ENCODE results near the gene RPGRIP1.

Gene RPGRIP1

DNA sequence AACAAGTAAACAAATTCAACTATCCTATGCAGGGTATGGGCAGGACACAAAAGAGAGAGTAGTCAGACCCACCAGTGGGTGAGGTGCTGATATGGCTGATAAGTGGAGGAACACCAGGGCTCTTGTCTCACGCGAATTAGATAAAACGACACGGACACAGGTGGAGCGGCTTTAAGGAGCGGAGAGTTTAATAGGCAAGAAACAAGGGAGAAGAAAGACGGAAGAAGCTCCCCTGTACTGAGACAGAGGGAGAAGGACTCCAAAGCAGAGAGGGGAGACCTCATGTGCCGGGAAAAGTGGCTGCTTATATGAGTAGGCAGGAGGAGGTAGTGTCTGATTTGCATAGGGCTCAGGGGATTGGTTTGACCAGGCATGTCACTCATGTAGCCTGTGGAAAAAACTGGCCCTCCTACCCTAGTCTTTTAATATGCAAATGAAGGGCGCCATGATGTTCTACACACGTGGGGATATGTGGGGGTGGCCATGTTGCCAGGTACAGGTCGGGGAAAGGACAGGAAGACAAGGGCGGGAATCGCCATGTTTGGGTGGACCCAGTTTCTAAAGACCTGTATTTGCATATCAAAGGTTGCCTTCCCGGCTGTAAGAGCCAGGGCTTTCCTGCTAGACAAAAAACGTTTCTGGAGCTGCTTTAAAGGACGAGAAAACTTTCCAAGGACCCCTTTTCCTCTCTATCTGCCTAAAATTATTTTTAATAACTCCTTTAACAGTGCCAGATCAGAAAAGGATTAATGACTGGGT is 28.8 kb downstream of the RPGRIP1 start (continued):
- TF ChIP-seq BCL11B (tag by site-specific recombination; IDR thresholded peaks at IDR 0.05; ENCODE audit: low read depth) (no peak), ZSCAN16 (tag by site-specific recombination; IDR thresholded peaks at IDR 0.05) (no peak), KLF16 (tag by site-specific recombination; IDR thresholded peaks at IDR 0.05) (peak; percentile 53), ZNF664 (tag by site-specific recombination; IDR thresholded peaks at IDR 0.05) (no peak), ZNF585B (tag by site-specific recombination; IDR thresholded peaks at IDR 0.05) (no peak), ZNF433 (tag by site-specific recombination; IDR thresholded peaks at IDR 0.05; ENCODE audit: low read depth) (no peak), KLF10 (tag by site-specific recombination; IDR thresholded peaks at IDR 0.05) (peak; percentile 19; the same call in 1 of the 2 replicates), KLF7 (tag by site-specific recombination; IDR thresholded peaks at IDR 0.05; ENCODE audit: borderline replicate concordance) (no peak), ZNF830 (tag by site-specific recombination; IDR thresholded peaks at IDR 0.05; ENCODE audit: low read depth) (no peak), ZNF701 (tag by site-specific recombination; IDR thresholded peaks at IDR 0.05) (no peak), ZNF266 (tag by site-specific recombination; IDR thresholded peaks at IDR 0.05; ENCODE audit: low read depth) (no peak), GLIS2 (tag by site-specific recombination; IDR thresholded peaks at IDR 0.05) (no peak), ZBTB17 (tag by site-specific recombination; IDR thresholded peaks at IDR 0.05) (peak; percentile 37; the same call in 1 of the 2 replicates), ZNF366 (tag by site-specific recombination; conservative IDR thresholded peaks at IDR 0.05) (peak; percentile 78), ZEB2 (tag by site-specific recombination; IDR thresholded peaks at IDR 0.05) (peak; percentile 28; the same call in 1 of the 2 replicates), ZNF121 (tag by site-specific recombination; IDR thresholded peaks at IDR 0.05) (no peak), ZNF157 (tag by site-specific recombination; IDR thresholded peaks at IDR 0.05) (no peak), ZNF571 (tag by site-specific recombination; IDR thresholded peaks at IDR 0.05) (no peak), ZNF112 (tag by site-specific recombination; IDR thresholded peaks at IDR 0.05) (no peak), MZF1 (tag by site-specific recombination; IDR thresholded peaks at IDR 0.05; ENCODE audit: borderline replicate concordance) (no peak), ZNF629 (tag by site-specific recombination; IDR thresholded peaks at IDR 0.05) (no peak), EGR2 (tag by site-specific recombination; IDR thresholded peaks at IDR 0.05; ENCODE audit: low read depth) (no peak; the same call in 1 of the 2 replicates), WT1 (tag by site-specific recombination; IDR thresholded peaks at IDR 0.05) (no peak), ZNF423 (tag by site-specific recombination; IDR thresholded peaks at IDR 0.05) (no peak)
- TF ChIP-seq, protein P1, sequence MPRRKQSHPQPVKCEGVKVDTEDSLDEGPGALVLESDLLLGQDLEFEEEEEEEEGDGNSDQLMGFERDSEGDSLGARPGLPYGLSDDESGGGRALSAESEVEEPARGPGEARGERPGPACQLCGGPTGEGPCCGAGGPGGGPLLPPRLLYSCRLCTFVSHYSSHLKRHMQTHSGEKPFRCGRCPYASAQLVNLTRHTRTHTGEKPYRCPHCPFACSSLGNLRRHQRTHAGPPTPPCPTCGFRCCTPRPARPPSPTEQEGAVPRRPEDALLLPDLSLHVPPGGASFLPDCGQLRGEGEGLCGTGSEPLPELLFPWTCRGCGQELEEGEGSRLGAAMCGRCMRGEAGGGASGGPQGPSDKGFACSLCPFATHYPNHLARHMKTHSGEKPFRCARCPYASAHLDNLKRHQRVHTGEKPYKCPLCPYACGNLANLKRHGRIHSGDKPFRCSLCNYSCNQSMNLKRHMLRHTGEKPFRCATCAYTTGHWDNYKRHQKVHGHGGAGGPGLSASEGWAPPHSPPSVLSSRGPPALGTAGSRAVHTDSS (tag by site-specific recombination; IDR thresholded peaks at IDR 0.05): no peak
- TF ChIP-seq, protein P2, sequence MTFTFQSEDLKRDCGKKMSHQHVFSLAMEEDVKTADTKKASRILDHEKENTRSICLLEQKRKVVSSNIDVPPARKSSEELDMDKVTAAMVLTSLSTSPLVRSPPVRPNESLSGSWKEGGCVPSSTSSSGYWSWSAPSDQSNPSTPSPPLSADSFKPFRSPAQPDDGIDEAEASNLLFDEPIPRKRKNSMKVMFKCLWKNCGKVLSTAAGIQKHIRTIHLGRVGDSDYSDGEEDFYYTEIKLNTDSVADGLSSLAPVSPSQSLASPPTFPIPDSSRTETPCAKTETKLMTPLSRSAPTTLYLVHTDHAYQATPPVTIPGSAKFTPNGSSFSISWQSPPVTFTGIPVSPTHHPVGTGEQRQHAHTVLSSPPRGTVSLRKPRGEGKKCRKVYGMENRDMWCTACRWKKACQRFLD (tag by site-specific recombination; IDR thresholded peaks at IDR 0.05): no peak
- TF ChIP-seq, protein P3, sequence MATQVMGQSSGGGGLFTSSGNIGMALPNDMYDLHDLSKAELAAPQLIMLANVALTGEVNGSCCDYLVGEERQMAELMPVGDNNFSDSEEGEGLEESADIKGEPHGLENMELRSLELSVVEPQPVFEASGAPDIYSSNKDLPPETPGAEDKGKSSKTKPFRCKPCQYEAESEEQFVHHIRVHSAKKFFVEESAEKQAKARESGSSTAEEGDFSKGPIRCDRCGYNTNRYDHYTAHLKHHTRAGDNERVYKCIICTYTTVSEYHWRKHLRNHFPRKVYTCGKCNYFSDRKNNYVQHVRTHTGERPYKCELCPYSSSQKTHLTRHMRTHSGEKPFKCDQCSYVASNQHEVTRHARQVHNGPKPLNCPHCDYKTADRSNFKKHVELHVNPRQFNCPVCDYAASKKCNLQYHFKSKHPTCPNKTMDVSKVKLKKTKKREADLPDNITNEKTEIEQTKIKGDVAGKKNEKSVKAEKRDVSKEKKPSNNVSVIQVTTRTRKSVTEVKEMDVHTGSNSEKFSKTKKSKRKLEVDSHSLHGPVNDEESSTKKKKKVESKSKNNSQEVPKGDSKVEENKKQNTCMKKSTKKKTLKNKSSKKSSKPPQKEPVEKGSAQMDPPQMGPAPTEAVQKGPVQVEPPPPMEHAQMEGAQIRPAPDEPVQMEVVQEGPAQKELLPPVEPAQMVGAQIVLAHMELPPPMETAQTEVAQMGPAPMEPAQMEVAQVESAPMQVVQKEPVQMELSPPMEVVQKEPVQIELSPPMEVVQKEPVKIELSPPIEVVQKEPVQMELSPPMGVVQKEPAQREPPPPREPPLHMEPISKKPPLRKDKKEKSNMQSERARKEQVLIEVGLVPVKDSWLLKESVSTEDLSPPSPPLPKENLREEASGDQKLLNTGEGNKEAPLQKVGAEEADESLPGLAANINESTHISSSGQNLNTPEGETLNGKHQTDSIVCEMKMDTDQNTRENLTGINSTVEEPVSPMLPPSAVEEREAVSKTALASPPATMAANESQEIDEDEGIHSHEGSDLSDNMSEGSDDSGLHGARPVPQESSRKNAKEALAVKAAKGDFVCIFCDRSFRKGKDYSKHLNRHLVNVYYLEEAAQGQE (tag by site-specific recombination; IDR thresholded peaks at IDR 0.05): peak; percentile 68
- TF ChIP-seq, protein P4, sequence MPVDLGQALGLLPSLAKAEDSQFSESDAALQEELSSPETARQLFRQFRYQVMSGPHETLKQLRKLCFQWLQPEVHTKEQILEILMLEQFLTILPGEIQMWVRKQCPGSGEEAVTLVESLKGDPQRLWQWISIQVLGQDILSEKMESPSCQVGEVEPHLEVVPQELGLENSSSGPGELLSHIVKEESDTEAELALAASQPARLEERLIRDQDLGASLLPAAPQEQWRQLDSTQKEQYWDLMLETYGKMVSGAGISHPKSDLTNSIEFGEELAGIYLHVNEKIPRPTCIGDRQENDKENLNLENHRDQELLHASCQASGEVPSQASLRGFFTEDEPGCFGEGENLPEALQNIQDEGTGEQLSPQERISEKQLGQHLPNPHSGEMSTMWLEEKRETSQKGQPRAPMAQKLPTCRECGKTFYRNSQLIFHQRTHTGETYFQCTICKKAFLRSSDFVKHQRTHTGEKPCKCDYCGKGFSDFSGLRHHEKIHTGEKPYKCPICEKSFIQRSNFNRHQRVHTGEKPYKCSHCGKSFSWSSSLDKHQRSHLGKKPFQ (tag by site-specific recombination; IDR thresholded peaks at IDR 0.05): no peak
- TF ChIP-seq, protein P5, sequence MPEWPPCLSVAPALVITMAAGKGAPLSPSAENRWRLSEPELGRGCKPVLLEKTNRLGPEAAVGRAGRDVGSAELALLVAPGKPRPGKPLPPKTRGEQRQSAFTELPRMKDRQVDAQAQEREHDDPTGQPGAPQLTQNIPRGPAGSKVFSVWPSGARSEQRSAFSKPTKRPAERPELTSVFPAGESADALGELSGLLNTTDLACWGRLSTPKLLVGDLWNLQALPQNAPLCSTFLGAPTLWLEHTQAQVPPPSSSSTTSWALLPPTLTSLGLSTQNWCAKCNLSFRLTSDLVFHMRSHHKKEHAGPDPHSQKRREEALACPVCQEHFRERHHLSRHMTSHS (tag by site-specific recombination; IDR thresholded peaks at IDR 0.05): no peak
- TF ChIP-seq, protein P6, sequence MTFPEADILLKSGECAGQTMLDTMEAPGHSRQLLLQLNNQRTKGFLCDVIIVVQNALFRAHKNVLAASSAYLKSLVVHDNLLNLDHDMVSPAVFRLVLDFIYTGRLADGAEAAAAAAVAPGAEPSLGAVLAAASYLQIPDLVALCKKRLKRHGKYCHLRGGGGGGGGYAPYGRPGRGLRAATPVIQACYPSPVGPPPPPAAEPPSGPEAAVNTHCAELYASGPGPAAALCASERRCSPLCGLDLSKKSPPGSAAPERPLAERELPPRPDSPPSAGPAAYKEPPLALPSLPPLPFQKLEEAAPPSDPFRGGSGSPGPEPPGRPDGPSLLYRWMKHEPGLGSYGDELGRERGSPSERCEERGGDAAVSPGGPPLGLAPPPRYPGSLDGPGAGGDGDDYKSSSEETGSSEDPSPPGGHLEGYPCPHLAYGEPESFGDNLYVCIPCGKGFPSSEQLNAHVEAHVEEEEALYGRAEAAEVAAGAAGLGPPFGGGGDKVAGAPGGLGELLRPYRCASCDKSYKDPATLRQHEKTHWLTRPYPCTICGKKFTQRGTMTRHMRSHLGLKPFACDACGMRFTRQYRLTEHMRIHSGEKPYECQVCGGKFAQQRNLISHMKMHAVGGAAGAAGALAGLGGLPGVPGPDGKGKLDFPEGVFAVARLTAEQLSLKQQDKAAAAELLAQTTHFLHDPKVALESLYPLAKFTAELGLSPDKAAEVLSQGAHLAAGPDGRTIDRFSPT (tag by site-specific recombination; IDR thresholded peaks at IDR 0.05): no peak
